Loucy (cell line): ENCODE measurements around the gene TMCC3.

Experiments
- H2AFZ ChIP-seq: fragments of 200-600 bp; sonication (generic); 2 replicates; pipeline ENCODE4 v1.6.0; 2016; ENCODE audit warnings: antibody characterized with exemption, mild to moderate bottlenecking, low read length, moderate library complexity
- H3F3A ChIP-seq: fragments of 200-600 bp; 2 replicates; pipeline ENCODE4 v1.6.0; 2016; ENCODE audit warnings: antibody characterized with exemption, low read depth, mild to moderate bottlenecking
- H3K27me3 ChIP-seq: fragments of 200-600 bp; sonication (generic); 2 replicates; pipeline ENCODE4 v1.6.1; 2014; ENCODE audit warnings: low read length, mild to moderate bottlenecking; ENCODE audit not compliant: insufficient read depth, poor library complexity, severe bottlenecking
- H3K36me3 ChIP-seq: fragments of 200-600 bp; sonication (generic); 2 replicates; pipeline ENCODE4 v1.6.1; 2016; ENCODE audit warnings: low read length; ENCODE audit not compliant: insufficient read depth
- H3K4me1 ChIP-seq: fragments of 200-600 bp; sonication (generic); 2 replicates; pipeline ENCODE4 v1.5.1; 2014; ENCODE audit warnings: low read length, mild to moderate bottlenecking; ENCODE audit not compliant: insufficient read depth, poor library complexity, severe bottlenecking
- H3K4me2 ChIP-seq: fragments of 200-600 bp; sonication (generic); 2 replicates; pipeline ENCODE4 v1.6.0; 2014; ENCODE audit warnings: antibody characterized with exemption, low read length, low read depth, mild to moderate bottlenecking; ENCODE audit not compliant: poor library complexity, severe bottlenecking
- H3K4me3 ChIP-seq: fragments of 200-600 bp; sonication (generic); 2 replicates; pipeline ENCODE4 v1.5.1; 2014; ENCODE audit warnings: low read length, mild to moderate bottlenecking, mixed read lengths; ENCODE audit not compliant: poor library complexity, severe bottlenecking
- H3K79me2 ChIP-seq: fragments of 200-600 bp; sonication (generic); 2 replicates; pipeline ENCODE4 v1.6.1; 2014; ENCODE audit warnings: low read length; ENCODE audit not compliant: insufficient read depth
- H3K9ac ChIP-seq: fragments of 200-600 bp; sonication (generic); 2 replicates; pipeline ENCODE4 v1.6.0; 2014; ENCODE audit warnings: mild to moderate bottlenecking, low read depth, low read length, moderate library complexity; ENCODE audit not compliant: poor library complexity, severe bottlenecking
- H3K9me2 ChIP-seq: fragments of 200-600 bp; sonication (generic); replicated peaks from 2 replicates; pipeline ENCODE4 v1.6.1; 2016; ENCODE audit warnings: low read depth, low read length, mixed read lengths
- H3K9me3 ChIP-seq: fragments of 200-600 bp; sonication (generic); 2 replicates; pipeline ENCODE4 v1.6.1; 2014; ENCODE audit warnings: mild to moderate bottlenecking, antibody characterized with exemption, low read length, low read depth; ENCODE audit not compliant: insufficient read depth
- H4K20me1 ChIP-seq: fragments of 200-600 bp; sonication (generic); 2 replicates; pipeline ENCODE4 v1.6.0; 2014; ENCODE audit warnings: antibody characterized with exemption, low read length, mild to moderate bottlenecking; ENCODE audit not compliant: insufficient read depth, poor library complexity, severe bottlenecking
- CTCF ChIP-seq: fragments of 200-600 bp; sonication (generic); conservative IDR thresholded peaks from 2 replicates; pipeline ENCODE4 v1.5.1; 2014; ENCODE audit warnings: mild to moderate bottlenecking, antibody characterized with exemption, low read length
- EZH2phosphoT487 ChIP-seq: fragments of 200-600 bp; IDR thresholded peaks from 2 replicates; pipeline ENCODE4 v1.6.1; 2018; ENCODE audit warnings: antibody characterized with exemption, mild to moderate bottlenecking, moderate library complexity, borderline replicate concordance

TMCC3 gene

GRCh38 chr12:94575645-94576403 is 74.5 kb downstream of the TMCC3 start:
- no peaks in the 10 kb centered on the region for H3K4me1 ChIP-seq
- H3K27me3 ChIP-seq, result no peaks in the 10 kb centered on the region
- no peaks in the 10 kb centered on the region for H3K9me2 ChIP-seq
- no peak overlapping the region for H3K4me3 ChIP-seq
- no peaks in the 10 kb centered on the region for H4K20me1 ChIP-seq
- TF ChIP-seq CTCF (no peak), EZH2phosphoT487 (no peak)
- no peaks in the 10 kb centered on the region for H3K36me3 ChIP-seq
- H3F3A ChIP-seq, result no peaks in the 10 kb centered on the region
- no peaks in the 10 kb centered on the region for H3K9me3 ChIP-seq
- no peaks in the 10 kb centered on the region for H3K79me2 ChIP-seq
- no peak overlapping the region for H3K4me2 ChIP-seq
- H3K9ac ChIP-seq, result no peak overlapping the region
- no peak overlapping the region for H2AFZ ChIP-seq

GRCh38 chr12:94575024-94575423 is 75.3 kb downstream of the TMCC3 start:
- no peak overlapping the region for H3K9ac ChIP-seq
- no peaks in the 10 kb centered on the region for H3K9me3 ChIP-seq
- no peaks in the 10 kb centered on the region for H3F3A ChIP-seq
- H3K27me3 ChIP-seq, result no peaks in the 10 kb centered on the region
- no peaks in the 10 kb centered on the region for H3K79me2 ChIP-seq
- TF ChIP-seq EZH2phosphoT487, result no peak
- TF ChIP-seq CTCF, result no peak
- no peaks in the 10 kb centered on the region for H3K9me2 ChIP-seq
- no peaks in the 10 kb centered on the region for H3K4me1 ChIP-seq
- no peaks in the 10 kb centered on the region for H4K20me1 ChIP-seq
- no peaks in the 10 kb centered on the region for H3K36me3 ChIP-seq
- no peak overlapping the region for H2AFZ ChIP-seq
- H3K4me3 ChIP-seq, result no peak overlapping the region
- no peak overlapping the region for H3K4me2 ChIP-seq

- Histone ChIP-seq H3K4me2 (no peak overlapping the region), H3K9ac (no peak overlapping the region)
Measured at GRCh38 chr12:94571556-94571955, 78.8 kb downstream of the TMCC3 start.

More at GRCh38 chr12:94571556-94571955, 78.8 kb downstream of the TMCC3 start:
- no peaks in the 10 kb centered on the region for H4K20me1 ChIP-seq
- no peak overlapping the region for H2AFZ ChIP-seq
- H3K4me1 ChIP-seq, result no peaks in the 10 kb centered on the region
- no peaks in the 10 kb centered on the region for H3K36me3 ChIP-seq
- H3K9me2 ChIP-seq, result no peaks in the 10 kb centered on the region
- TF ChIP-seq CTCF, result no peak
- no peak for TF ChIP-seq EZH2phosphoT487
- no peaks in the 10 kb centered on the region for H3K79me2 ChIP-seq
- H3K27me3 ChIP-seq, result no peaks in the 10 kb centered on the region
- H3K4me3 ChIP-seq, result no peak overlapping the region
- no peaks in the 10 kb centered on the region for H3K9me3 ChIP-seq
- no peaks in the 10 kb centered on the region for H3F3A ChIP-seq
